Prostate gland (tissue), 2 donors: ENCODE measurements around the gene TFPI.

Source experiments
- POLR2A ChIP-seq: fragments of 450-650 bp; IDR thresholded peaks from one replicate; pipeline ENCODE4 v1.6.1; 2016; ENCODE audit warnings: antibody characterized with exemption, mild to moderate bottlenecking
- TF ChIP-seq, protein P1 (sequence below), 4 experiments: fragments of 200-600 bp in 2 of 4; fragments of 450-650 bp in 2 of 4; sonication (generic) in 2 of 4; IDR thresholded peaks; 1 replicate in 3 of 4; 2 replicates in 1 of 4; pipeline ENCODE4 v1.5.1; 2016 to 2019; ENCODE audit warnings: antibody characterized with exemption in 4 of 4, mild to moderate bottlenecking in 2 of 4, moderate library complexity in 2 of 4

DNA sequence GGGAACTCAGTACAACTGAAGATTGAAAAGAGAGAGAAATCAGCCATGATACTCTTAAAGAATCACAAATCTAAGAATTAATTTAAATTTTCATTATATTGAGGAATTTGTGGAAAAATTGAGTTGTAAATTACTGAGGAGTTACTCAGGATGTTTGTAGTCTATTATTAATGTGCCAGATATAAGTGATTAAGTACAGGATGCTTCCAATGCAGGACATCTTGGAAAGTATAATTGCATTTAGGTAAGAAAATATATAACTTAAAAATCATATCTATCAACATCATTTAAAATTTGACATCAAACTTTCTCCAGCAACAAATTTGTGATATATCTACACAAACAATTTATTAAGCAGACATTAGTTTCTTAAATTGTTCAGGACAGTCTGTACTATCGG is 107.5 kb downstream of the TFPI start:
- TF ChIP-seq, protein P1, sequence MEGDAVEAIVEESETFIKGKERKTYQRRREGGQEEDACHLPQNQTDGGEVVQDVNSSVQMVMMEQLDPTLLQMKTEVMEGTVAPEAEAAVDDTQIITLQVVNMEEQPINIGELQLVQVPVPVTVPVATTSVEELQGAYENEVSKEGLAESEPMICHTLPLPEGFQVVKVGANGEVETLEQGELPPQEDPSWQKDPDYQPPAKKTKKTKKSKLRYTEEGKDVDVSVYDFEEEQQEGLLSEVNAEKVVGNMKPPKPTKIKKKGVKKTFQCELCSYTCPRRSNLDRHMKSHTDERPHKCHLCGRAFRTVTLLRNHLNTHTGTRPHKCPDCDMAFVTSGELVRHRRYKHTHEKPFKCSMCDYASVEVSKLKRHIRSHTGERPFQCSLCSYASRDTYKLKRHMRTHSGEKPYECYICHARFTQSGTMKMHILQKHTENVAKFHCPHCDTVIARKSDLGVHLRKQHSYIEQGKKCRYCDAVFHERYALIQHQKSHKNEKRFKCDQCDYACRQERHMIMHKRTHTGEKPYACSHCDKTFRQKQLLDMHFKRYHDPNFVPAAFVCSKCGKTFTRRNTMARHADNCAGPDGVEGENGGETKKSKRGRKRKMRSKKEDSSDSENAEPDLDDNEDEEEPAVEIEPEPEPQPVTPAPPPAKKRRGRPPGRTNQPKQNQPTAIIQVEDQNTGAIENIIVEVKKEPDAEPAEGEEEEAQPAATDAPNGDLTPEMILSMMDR (IDR thresholded peaks at IDR 0.05), result no peak
- no peak for TF ChIP-seq POLR2A
